OCI-LY7 (cell line): ENCODE results near the gene HLCS.

ENCODE experiments used
- EZH2phosphoT487 ChIP-seq: fragments of 200-600 bp; sonication (generic); IDR thresholded peaks from 2 replicates; pipeline ENCODE4 v1.6.1; 2018; ENCODE audit warnings: low read depth, borderline replicate concordance, mild to moderate bottlenecking, mixed run types, antibody characterized with exemption, low read length, moderate library complexity, mixed read lengths
- TF ChIP-seq, protein P1 (sequence below): fragments of 200-600 bp; sonication (generic); conservative IDR thresholded peaks from 2 replicates; pipeline ENCODE4 v1.5.1; 2014; ENCODE audit warnings: mild to moderate bottlenecking, antibody characterized with exemption, low read length, moderate library complexity, mixed read lengths

DNA sequence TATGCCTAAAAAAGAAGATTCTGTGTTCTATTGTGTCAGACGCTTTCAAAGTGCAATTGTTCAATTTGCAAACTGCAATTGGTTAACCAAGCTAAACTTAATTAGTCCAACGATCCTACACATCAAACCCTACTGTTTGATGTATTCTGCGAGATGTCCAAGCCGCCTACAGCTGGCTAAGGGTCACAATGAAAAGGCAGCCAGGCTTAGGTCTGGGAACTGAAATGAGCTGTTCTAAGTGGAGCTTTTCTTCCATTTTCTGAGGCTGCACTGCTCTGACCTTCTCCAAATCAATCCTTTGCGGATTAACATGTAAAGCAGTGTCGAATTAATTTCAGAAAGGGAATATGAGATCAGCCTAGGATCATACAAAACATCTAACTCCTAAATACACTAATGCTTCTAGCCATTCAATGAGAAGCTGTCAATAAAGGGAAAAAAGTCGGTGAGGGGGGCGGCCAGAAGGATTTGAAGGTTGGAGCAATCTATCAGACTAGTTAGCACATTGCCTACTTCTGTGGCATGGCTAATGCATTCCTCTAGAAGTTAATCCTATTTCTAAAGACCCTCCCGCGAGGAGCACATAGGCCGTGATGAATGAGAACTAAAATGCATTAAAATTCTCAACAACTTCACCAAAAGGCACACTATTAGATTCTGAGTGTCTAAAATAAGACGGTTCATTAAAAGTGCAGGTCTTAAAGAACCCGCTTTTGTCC, 148.6 kb downstream of the HLCS start:
- TF ChIP-seq, protein P1, sequence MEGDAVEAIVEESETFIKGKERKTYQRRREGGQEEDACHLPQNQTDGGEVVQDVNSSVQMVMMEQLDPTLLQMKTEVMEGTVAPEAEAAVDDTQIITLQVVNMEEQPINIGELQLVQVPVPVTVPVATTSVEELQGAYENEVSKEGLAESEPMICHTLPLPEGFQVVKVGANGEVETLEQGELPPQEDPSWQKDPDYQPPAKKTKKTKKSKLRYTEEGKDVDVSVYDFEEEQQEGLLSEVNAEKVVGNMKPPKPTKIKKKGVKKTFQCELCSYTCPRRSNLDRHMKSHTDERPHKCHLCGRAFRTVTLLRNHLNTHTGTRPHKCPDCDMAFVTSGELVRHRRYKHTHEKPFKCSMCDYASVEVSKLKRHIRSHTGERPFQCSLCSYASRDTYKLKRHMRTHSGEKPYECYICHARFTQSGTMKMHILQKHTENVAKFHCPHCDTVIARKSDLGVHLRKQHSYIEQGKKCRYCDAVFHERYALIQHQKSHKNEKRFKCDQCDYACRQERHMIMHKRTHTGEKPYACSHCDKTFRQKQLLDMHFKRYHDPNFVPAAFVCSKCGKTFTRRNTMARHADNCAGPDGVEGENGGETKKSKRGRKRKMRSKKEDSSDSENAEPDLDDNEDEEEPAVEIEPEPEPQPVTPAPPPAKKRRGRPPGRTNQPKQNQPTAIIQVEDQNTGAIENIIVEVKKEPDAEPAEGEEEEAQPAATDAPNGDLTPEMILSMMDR = no peak
- no peak for TF ChIP-seq EZH2phosphoT487
